Measurements from ENCODE around the gene NAE1.

Gene NAE1

DNA sequence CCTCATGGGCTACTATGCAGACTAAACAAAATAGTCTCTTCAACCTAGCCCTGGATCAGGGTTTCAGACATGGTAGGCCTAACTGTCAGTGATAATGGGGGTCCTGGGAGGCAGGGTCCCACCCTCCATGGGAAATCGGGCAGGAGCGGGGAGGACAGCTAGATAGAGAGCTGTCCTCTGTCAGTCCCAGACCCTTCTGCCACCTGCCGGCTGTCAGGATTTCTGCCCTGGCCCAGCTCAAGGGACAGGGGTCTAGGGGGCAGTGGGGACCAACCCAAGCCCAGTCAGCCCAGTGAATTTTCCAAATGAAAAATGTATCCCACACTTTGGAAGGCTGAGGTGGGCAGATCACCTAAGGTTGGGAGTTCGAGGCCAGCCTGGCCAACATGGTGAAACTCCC lies 18.8 kb upstream of the NAE1 start:
- no peak for DNase-seq

DNA sequence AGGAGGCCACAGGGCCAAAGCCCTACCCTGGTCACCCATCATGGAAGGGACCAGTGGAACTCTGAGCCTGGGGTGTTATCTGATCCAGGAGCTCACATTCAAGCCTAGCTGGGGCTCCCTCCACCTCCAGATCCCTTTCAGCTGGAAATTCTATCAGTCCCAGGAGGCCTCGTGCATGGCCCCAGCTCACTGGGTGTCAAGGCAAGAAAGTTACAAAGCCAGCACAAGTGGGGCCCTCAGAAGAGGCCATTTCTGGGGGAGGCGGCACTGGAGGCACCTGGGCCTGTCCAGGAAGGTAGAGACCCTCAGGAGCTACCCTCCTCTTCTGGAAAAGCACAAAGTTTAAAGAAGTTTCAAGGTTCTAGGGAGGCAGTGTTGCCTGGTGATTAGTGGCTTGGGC lies 18.2 kb upstream of the NAE1 start:
- no peak for DNase-seq

DNA sequence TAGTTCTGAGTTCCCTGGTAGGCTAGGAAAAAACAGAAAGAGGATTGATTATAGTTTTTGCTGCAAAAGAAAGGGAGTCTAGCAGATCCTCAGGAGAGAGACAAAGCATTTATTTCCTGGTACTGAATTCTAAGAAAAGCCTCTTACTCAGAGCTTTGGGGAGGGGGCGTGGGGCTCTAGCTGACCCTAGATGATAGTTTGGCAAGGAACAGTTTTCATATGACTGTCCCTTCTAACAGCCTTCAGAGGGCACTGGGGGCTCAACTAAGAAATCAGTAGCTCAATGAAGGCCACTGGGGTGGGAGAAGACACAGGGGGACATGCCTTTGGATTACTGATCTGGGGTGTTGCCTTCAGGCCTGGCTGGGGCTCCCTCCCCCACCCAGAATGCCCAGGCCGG lies 17.4 kb upstream of the NAE1 start:
- DNase-seq = no peak

DNA sequence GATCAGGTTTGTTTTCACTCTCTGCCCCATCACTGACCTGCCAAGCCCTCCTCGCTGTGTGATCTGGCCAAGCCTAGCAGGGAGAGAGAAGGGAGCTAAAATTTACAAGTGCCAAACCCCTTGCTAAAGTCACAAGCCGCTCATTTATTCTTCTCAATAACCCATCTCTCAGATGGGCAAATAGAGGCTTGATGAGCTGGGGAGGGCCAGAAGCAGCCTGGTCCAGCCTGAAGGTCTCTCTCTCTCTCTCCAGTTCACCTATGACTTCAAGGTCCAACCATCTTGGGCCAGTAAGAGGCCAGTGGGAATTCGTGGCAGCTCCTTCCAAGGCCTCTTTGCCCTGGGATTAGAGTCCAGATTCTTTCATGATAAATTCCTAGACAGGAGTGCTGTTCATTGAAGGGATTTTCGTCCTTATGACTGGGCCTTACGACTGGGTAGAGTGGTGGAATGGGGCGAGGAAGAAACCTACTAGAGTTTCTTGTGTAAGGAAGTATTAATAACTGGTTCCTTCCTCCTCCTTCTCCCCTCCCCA lies 16.8 kb upstream of the NAE1 start:
- DNase-seq = no peak

DNA sequence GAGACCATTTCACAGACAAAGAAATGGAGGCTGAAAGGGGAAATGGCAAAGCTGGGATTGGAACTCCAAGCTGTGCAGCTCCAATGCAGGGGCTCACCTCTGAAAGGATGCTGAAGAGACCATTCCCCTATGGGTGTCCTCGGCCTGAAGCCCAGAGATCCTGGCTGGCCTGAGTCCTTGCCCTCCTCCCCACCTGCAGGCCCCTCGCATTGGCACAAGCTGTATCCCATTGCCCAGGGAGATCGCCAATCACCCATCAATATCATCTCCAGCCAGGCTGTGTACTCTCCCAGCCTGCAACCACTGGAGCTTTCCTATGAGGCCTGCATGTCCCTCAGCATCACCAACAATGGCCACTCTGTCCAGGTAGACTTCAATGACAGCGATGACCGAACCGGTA lies 16.1 kb upstream of the NAE1 start:
- no peak for DNase-seq

DNA sequence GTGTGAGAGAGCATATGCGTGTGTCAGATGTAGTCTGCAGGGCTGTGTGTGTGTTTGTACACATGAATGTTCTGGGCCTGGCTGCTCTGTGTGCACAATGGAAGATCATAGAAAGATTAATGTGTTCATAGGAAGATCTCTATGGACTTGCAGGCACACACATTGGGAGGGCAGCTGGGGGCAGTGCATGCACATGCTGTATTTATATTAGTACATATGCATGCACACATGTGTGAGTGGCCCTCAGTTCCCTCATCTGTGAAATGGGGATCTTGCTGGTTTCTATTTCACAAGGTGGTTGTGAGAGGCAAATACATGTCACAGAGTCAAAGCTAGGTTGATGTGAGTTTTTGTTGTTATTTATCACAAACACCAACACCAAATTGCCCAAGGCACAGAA lies 15.5 kb upstream of the NAE1 start:
- DNase-seq = no peak

DNA sequence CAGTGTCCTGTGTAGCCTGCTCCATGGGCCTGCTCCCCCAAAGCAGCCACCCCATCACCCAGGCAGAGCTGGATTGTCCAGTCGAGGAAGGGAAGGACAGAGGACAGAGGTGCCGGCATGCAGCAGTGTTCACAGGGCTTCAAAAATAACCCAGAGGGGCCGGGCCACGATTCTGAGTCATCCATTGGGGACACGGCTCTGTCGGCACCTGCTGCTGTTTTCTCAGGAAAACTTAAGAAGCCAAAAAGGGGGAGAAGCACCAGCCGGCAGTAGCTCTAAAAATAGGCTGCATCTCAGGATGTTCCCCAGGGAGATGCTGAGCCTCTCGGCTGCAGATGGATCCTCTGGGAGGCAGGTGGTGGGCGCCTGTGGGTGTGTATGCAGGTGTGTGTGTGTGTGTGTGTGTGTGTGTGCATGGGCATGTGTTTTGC lies 15.0 kb upstream of the NAE1 start:
- DNase-seq = peak in 1 of 2 experiments; percentile 7

DNA sequence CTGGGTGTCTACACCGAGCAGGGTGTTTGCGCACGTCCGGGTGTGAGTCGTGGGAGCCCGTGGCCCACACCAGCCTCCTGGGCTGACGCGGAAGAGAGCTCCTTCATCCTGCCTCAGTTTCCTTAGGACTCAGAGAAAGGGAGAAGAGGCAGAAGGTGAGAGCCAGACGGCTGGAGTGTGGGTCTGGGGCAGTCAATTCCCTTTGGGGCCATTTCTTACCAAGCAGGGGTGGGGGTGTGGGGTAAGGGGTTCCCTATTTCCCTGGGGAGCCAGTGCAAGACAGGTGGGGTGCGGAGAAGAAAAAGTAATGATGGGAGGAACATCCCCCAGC lies 14.3 kb upstream of the NAE1 start:
- no peak for DNase-seq

DNA sequence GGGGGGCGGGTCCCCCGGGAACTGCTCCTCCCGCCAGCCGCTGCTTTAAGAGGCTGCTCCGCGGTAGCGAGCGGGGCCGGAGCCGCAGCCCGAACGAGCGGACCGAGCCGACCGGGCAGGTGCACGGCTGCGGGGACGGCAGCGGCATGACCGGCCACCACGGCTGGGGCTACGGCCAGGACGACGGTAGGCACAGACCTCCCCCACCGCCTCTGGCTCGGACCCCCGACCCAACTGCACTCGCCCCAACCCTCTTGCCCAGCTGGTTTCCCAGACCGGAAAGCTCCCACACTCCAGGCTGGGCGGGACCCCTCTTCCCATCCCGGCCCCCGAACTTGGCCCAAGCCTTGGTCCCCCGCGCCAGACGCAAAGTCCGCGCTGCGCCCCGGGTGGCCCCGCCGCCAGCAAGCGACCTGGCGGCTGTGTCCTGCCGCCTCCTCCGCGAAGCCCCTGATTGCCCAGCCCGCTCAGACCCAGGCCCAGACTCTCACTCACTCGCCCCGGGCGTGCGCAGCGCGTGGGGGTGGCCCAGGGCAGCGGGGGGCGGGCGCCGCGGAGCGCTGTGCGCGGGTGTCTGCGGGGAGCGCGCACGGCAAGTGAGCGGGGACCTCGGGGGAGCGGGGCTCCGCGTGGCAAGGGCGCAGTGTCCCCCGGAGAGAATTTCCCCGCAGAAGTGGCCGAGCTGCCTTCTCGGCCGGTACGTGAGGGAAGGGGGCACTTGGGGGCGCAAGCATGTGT lies 13.7 kb upstream of the NAE1 start, which contains the start of gene CA7:
Gene CA7 (plus strand): TSS at position 73 of the 738 bp plus-strand sequence. CDS start 74 bp downstream, at position 147.
- DNase-seq = no peak

DNA sequence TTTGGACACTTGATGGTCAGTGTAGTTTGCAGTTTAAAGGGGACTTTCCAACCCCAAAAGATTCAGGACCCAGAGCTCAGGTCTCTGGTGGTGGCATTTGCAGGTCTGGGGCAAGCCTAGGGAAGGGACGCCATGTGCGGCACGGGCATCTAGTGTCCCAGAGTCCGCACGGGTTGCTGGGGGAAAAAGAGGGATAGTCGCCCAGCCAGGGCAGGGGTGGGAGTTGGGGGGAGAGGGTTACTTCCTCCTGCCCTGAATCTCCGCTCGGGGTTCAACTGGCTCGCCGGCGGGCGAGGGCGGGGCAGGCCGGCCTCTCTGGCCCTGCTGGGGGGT lies 13.2 kb upstream of the NAE1 start:
- DNase-seq = no peak

DNA sequence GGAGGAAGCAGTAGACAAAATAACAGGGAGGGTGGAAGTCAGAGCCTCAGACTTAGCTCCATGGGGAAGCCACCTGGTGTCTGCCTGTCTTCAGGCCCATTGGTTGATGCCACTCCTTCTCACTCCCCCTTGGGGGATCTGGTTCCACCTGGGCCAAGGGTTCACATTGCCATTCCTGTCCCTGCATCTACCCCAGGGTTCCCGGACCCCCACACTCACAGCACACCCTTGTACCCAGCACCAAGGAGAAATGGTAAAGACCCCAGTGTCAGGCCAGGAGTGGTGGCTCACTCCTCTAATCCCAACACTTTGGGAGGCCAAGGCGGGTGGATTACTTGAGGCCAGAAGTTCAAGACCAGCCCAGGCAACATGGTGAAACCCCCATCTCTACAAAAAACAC lies 12.4 kb upstream of the NAE1 start:
- no peak for DNase-seq

DNA sequence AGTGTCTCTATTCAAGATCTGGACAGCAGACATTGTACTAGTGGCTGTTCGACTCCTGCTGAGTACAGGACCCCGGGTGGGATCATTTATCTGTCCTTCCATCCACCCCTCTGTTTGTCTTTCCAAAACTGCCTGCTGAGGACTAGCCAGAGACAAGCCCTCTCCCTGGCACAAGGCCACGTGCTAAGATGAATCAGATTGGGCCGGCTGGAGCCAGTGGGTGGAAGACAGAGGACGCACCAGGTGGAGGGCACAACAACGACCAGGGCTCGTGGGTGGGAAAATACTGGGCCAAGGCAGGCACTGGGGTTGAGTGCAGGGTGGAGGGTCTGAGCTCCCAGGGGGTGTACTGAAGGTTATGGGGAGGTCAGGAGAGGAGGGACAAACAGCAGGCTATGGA lies 12.0 kb upstream of the NAE1 start:
- no peak for DNase-seq

DNA sequence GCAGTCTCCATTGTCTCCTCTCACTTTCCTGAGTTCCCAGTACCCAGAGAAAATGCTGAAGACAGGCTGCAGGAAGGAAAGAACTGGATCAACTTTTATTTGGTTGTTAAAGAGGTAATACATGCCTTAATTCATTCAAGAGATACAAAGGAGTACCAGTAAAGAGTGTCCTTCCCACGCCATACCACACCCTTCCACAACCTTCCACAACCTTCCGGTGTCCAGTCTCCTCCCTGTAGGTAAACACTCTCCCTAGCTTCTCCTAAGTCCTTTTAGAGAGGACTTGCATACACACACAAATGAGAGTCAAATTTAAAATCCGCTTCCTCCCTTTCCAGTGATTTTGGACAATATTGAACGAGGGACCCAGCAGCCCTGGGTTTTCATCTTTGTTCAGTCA lies 10.6 kb upstream of the NAE1 start:
- DNase-seq = no peak

DNA sequence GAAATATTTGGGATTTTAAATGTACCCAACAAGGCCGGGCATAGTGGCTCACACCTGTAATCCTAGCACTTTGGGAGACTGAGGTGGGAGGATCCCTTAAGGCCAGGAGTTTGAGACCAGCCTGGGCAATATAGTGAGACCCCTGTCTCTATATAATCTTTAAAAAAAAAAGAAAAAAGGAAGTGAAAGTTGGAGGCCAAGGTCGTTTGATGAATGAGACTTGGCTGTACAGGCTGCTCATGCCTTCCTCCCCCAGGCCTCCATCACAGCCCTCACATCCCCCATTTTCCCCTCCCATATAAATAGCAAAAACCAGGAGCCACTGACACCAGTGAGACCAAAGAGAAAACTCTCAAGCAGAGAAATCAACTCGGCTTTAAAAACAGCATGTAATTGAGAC lies 10.1 kb upstream of the NAE1 start:
- DNase-seq = no peak

DNA sequence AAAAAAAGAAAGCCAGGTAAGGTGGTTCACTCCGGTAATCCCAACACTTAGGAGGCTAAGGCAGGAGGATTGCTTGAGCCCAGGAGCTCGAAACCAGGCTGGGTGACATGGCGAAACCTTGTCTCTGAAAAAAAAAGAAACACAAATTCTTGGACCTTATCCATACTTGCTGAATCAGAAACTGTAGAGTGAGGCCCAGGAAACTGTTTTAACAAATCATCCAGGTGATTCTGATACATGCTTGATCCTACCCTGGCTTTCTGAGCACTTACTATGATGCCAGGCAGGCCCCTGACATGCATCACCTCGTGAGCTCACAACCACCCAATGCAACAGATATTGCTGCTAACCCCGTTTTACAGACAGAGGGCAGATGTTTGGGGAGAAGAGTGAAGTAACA lies 4.0 kb upstream of the NAE1 start:
- DNase-seq = no peak

DNA sequence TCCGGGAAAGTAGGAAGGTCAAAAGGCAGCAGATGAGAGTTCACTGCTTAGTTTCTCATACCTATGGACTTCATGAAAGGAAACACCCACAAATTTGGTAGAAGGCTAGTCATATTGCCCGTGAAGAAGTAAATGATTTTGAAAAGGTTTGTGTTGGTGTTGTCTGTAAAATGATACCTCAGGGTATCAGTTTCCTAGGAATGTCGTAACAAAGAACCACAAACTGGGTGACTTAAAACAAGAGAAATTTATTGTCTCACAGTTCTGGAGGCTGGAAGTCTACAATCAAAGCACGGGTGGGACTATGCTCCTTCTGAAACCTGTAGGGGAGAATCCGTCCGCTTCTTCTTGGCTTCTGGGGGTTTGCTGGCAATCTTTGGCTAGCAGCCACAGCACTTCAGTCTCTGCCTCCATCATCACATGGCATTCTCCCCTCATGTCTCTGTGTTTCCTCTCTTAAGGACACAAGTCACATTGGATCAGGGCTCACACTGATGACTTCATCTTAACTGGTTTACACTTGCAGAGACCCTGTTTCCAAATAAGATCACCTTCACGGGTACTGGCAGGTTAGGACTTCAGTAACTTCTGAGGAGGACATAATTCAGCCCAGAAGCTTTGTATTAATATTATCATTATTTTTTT lies 2.0 kb upstream of the NAE1 start:
- DNase-seq = no peak

DNA sequence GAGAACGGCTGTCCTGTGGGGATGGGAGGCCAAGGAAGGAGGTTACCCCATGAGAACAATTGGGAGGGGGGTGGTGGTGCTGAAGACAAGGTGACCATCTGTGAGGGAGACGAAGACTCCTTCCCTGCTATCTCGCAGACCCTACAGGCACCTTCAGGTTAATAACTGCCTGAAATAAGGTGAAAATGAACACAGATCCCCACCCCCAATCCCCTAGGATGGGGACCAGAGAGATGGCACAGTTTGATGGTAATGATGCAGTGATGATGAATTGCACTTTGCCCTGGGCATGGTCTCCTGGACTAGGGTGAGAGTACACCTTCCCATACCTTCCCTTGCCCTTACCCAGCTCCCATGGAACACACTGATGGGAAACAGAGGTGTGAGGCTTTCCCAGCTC lies 1.4 kb upstream of the NAE1 start:
- no peak for DNase-seq

DNA sequence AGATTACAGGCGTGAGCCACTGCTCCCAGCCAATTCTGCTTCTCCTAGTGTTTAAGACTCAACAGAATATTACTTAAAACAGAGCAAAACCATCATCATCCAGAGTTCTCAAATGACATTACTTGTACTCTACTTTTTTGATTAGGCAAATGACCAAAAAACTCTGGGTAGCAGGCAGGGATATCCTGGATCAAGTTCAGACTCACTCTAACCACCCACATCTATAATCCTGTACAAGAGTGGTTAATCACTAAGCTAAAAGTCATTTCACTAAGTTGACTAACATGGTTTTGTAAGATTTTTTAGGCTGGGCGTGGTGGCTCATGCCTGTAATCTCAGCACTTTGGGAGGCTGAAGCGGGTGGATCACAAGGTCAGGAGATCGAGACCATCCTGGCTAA lies 6.8 kb downstream of the NAE1 start:
- DNase-seq = no peak

DNA sequence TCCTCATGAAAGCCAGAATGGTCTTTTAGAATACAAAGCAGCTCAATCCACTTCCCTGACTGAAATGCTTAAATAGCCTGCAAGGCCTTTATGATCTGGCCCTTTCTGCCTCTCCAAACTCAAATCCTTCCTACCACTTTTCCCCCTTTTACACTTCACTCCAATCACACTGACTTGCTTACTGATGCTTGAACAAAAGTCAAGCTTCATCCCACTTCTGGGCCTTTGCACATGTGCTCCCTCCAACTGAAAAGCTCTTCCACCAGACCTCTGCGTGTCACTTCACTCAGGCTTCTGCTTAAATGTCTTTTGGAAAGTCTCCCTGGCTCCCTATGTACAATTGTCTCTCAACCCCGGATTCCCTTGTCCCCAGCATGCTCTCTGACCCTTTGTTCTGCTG lies 16.0 kb downstream of the NAE1 start:
- DNase-seq = no peak

DNA sequence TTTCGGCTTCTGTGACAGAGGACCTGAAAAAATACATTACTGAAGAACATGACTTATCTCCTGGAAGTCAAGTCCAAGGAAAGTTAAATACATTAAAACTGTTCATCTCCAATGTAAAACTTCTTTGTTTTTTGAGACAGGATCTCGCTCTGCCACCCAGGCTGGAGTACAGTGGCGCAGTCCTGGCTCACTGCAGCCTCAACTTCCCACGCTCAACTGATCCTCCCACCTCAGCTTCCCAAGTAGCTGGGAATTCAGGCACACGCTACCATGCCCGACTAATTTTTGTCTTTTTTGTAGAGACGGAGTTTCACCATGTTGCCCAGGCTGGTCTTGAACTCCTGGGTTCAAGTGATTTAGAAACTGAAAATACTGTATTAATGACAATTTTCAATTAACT lies 19.7 kb downstream of the NAE1 start:
- no peak for DNase-seq

DNA sequence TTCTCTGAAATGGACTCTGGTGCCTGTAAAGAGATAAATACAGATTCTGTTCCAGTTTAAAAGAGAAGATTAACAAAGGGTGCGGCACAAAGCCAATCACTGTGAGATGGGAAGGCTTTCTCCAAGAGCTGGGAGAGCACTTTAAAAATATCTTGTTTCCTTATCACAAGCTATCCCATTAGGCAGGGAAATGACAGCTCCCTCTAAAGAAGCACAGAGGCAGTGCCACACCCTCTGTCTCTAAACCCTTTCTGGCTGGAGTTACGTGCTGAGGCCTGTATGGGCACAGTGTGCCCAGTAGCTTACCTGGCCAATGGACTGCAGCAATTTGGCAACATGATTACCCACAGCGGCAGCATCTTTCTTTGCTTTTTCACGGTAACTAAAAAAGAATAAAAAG lies 20.4 kb downstream of the NAE1 start:
- no peak for DNase-seq

DNA sequence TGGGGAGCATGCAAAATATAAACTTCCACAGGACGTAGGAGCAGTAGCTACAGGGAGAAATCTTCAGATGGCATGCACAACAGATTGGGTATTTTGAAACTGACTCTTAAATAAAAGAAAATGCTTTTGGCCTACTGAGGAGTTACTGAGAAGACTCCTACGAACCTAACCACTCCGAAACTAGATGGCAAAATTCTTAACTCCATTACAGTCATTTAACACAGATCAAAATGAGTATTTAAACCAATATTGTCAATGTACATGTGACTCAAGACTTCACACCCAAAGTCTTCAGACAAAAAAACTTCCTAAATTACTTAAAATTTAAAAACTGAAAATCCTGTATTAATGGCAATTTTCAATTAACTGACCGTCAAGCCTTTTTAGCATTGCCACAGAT lies 21.0 kb downstream of the NAE1 start:
- no peak for DNase-seq

DNA sequence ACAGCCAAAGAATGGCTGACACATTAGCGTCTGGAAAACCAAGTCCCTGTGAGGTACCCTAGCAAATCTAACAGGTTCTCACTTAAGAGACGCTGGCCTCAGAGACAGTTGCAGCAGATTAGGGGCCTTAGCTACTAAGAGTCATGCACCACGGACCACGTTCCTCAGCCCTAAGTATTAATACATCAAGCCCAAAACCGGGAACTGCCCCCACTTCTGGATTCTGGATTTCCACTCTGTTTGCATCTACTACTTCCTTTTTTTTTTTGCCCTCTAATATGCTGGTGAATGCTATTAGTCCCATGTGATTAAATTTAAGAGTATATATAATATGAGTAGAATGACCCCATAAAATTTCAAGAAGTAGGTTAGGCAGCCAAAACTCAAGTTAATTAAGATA lies 28.6 kb downstream of the NAE1 start:
- DNase-seq = no peak

DNA sequence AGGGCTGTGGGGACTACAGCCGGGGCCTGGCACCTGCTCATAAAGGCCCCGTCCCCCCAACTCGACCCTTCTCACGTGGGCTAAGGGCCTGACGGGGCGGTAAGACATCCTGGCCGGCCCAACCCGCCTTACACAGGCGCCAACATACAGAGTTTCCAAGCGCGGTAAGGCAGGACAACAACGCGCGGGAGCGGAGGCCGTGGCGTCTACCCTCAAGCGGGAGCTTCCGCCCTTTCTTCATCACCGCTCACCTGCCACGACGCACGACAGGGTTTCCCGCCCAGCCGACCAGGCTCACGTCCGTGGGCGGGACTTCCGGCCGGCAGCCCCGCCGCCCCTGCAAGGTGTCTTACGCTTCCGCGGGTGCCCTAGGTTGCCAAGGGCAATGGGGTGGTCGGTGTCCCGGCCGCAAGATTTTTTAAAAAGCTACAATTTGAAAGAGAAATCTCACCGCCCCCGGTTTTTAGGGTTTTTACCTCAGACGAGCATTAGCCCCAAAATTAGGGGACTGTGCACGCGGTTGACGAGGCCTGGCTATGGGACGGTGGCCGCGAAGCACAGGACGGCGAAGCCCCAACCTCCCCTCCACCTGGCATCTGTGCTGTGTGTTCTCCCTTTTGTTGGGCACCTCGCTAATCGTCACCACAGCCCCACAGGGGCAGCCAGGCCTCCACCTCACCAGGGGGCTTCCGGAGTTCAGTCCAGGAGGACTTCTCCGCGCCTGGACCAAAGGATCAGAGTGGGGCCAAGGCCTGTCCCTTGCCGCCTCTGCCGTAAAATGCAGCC lies 29.3 kb downstream of the NAE1 start, which contains the start of gene TERB1:
Gene TERB1 (minus strand): TSS at position 265 of the 786 bp plus-strand sequence. CDS start 4,786 bp downstream, outside the sequence.
- DNase-seq = no peak

Measured in NCI-H187 (cell line).